GM13976 (cell line): Measurements from ENCODE around the gene XAB2.
A peak's percentile ranks its signal among the peaks of the same experiment; 100 is the strongest.

Experiments
- DNase-seq: peaks from one replicate; pipeline ENCODE4 v3.0.0; 2012; ENCODE audit warnings: low spot score
- in situ Hi-C: fragments of 300-500 bp; cut with MboI; formaldehyde crosslinking; loops from one replicate; pipeline ENCODE4 v1.12.0; 2022; ENCODE audit warnings: low sequenced_read_pairs, mixed read lengths, inconsistent platforms; ENCODE audit not compliant: unreplicated experiment
- TF ChIP-seq, protein P1 (sequence below): IDR thresholded peaks from 2 replicates; pipeline ENCODE4 v1.5.1; 2012; ENCODE audit warnings: borderline replicate concordance, mild to moderate bottlenecking; ENCODE audit not compliant: insufficient read depth; ENCODE audit errors: extremely low read depth, missing control alignments, control extremely low read depth

The XAB2 gene

DNA sequence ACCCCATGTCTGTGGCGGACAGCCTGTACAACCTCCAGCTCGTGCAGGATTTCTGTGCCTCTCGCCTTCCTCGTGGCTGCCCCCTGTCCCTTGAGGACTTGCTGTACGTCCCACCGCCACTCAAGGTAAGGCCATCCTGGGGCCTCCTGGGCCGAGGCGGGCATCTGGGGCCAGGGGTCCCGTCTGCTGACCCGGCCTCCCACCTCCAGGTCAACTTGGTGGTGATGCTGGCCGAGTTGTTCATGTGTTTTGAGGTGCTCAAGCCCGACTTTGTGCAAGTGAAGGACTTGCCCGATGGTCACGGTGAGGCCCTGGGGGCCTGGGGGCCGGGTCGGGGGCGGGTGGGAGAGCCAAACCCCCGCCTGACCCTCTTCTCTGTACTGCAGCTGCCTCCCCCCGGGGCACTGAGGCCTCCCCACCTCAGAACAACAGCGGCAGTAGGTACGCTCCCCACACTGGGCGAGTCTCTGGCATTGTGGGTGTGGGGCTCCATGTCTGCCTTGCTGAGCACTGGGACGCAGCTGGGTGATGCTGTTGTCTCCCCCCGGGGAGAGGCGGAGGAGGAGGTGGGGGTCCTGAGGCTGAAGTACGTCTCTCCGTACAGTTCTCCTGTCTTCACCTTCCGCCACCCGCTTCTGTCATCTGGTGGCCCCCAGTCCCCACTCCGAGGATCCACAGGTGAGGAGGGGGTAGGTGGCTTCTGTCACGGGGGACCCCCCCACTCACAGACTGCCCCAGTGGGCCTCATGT, 18.7 kb downstream of the XAB2 start:
- DNase-seq, result no peak
- TF ChIP-seq, protein P1, sequence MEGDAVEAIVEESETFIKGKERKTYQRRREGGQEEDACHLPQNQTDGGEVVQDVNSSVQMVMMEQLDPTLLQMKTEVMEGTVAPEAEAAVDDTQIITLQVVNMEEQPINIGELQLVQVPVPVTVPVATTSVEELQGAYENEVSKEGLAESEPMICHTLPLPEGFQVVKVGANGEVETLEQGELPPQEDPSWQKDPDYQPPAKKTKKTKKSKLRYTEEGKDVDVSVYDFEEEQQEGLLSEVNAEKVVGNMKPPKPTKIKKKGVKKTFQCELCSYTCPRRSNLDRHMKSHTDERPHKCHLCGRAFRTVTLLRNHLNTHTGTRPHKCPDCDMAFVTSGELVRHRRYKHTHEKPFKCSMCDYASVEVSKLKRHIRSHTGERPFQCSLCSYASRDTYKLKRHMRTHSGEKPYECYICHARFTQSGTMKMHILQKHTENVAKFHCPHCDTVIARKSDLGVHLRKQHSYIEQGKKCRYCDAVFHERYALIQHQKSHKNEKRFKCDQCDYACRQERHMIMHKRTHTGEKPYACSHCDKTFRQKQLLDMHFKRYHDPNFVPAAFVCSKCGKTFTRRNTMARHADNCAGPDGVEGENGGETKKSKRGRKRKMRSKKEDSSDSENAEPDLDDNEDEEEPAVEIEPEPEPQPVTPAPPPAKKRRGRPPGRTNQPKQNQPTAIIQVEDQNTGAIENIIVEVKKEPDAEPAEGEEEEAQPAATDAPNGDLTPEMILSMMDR, result no peak
- in situ Hi-C loops, result no loop called here

DNA sequence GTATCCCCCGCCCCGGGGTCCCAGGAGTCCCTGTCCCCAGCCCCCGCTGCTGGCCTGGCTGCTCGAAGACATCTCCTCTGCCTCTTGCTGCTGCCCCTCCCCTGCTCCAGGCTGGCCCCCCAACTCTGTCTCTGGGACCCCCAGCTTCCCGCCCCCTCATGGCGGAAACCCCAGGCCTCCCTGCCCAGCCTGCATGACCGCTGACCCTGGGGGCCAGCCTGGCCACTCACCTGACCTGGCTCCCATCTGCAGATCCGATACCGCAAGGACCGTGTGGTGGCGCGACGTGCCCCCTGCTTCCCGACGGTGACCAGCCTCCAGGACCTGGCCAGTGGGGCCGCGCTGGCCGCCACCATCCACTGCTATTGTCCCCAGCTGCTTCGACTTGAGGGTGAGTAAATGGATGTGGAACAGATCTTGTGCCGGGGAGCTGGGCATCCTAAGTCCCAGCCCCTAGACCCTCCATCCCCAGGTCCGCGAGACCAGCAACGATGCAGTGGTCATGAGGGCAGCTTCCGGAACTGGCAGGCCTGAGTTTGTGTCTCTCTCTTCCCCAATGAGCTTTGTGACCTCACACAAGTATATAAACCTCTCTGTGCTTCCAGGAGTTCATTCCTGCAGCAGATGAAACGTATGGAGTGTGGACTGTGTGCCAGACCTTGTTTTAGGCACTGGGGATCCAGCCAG, 21.3 kb downstream of the XAB2 start:
- in situ Hi-C loops, result no loop called here
- DNase-seq, result no peak
- TF ChIP-seq, protein P1, result no peak

DNA sequence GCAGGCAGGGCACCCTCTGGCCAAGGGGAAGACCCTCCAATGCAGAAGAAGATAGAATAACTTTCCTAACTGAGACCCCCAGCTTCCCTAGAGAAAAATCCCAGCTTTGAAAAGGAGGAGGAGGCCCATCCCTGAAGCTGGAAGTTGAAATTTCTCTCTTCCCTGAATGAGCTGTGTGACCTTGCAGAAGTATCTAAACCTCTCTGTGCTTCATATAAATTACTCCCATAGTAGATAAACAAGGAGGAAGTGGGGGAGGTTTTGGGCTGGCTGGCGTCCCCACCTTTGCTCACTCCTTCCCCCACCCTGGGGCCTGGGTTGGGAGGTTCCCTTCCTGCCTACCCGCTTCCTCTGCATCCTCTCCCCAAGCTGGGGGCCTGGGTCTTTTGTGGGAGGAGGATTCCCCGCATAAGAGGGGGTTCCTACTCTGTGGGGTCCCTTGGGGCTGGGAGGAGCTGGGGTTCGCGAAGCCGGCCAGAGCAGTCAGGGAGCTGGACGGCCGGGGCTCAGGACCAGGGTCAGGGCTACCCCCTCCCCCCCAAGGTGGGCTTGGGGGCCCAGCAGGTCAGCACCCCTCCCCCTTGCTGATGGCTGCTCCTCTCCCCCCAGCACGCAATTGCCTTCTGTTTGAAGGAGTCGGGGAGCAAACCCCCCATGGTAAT, 22.0 kb downstream of the XAB2 start:
- DNase-seq, result no peak
- in situ Hi-C loops, result no loop called here
- TF ChIP-seq, protein P1, result no peak

DNA sequence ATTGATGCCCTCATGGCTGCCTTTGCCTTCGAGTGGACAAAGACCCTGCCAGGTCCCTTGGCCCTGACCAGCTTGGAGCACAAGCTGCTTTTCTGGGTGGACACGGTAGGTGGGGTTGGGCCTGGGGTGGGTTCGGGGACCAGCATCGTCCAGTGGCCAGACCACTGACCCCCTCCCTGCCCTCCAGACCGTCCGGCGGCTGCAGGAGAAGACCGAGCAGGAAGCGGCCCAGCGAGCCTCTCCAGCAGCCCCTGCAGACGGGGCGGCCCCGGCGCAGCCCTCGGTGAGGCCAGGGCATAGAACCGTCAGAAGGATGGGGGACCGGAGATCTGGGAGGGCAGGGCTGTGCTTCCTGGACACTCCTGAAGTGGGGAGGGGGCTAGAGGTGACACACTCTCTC, 23.1 kb downstream of the XAB2 start:
- DNase-seq, result no peak
- in situ Hi-C loops, result no loop called here
- TF ChIP-seq, protein P1, result no peak

DNA sequence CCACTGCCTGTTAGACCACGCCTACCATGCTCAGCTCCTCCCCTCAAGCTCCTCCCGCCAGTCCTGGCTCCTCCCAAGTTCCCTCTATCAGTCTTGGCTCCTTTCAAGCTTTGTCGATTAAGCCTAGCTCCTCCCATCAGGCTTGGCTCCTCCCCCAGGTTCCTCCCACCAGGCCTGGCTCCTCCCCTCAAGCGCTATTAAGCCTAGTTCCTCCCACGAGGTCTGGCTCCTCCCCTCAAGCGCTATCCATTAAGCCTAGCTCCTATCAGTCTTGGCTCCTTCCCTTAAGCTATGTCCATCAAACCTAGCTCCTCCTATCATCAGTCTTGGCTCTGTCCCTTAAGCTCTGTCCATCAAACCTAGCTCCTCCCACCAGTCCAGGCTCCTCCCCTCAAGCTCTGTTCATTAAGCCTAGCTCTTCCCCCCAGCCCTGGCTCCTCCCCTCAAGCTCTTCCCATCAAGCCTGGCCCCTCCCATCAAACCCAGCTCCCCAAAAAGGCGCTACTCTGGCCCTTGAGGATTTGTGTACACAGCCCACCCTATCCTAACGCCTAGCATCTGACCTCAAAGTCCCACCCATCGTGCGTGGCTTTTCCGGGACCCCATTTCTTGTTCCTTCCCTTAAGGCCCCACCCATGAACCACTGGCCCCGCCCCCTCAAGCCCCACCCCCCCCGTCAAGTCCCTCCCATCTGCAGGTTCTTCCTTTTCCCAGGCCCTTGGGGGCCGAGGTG, 23.7 kb downstream of the XAB2 start:
- peak; percentile 62 for DNase-seq
- in situ Hi-C loops, result no loop called here
- TF ChIP-seq, protein P1, result no peak

DNA sequence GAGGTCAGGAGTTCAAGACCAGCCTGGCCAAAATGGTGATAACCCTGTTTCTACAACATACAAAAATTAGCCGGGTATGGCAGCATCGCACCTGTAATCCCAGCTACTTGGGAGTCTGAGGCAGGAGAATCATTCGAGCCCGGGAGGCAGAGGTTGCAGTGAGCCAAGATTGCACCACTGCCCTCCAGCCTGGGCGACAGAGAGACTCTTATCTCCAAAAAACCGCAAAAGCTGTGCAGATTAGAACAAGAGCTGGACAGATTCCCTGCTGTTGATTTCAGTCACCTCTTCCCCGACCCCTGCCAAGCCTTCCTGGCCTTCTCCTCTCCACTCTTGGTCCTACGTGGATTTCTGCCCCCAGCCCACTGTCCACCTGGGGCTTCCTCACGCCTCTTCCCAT, 25.4 kb downstream of the XAB2 start:
- TF ChIP-seq, protein P1, result no peak
- DNase-seq, result no peak
- in situ Hi-C loops, result no loop called here
